RWPE2 (cell line): ENCODE results near the gene CACNA1S.

Experiments used
- ATAC-seq: fragments of 200-7000 bp; cut with Tn5 transposase; 3 replicates; pipeline ENCODE4 v1.9.1; 2021; ENCODE audit warnings: low read depth
- DNase-seq: peaks from one replicate; pipeline ENCODE4 v3.0.0-alpha.2; 2020; ENCODE audit warnings: low spot score
- H3K27ac ChIP-seq: fragments of 450-650 bp; 2 replicates; pipeline ENCODE4 v1.5.1; 2017; ENCODE audit warnings: mild to moderate bottlenecking; ENCODE audit not compliant: poor library complexity, severe bottlenecking
- H3K27me3 ChIP-seq: fragments of 250-450 bp; sonication (Bioruptor Pico); 2 replicates; pipeline ENCODE4 v1.5.1; 2021; ENCODE audit warnings: mild to moderate bottlenecking, moderate library complexity; ENCODE audit not compliant: insufficient read depth, poor library complexity, severe bottlenecking
- H3K36me3 ChIP-seq: fragments of 250-450 bp; sonication (Bioruptor Pico); 2 replicates; pipeline ENCODE4 v1.5.1; 2020; ENCODE audit warnings: low read depth, mild to moderate bottlenecking, moderate library complexity
- H3K4me1 ChIP-seq: fragments of 250-450 bp; sonication (Bioruptor Pico); 2 replicates; pipeline ENCODE4 v1.5.1; 2021; ENCODE audit warnings: mild to moderate bottlenecking, moderate library complexity; ENCODE audit not compliant: insufficient read depth, poor library complexity, severe bottlenecking
- H3K4me3 ChIP-seq: fragments of 250-450 bp; sonication (Bioruptor Pico); 2 replicates; pipeline ENCODE4 v1.5.1; 2021; ENCODE audit warnings: mild to moderate bottlenecking, moderate library complexity; ENCODE audit not compliant: severe bottlenecking
- H3K9me3 ChIP-seq: fragments of 250-450 bp; sonication (Bioruptor Pico); 2 replicates; pipeline ENCODE4 v1.5.1; 2021; ENCODE audit warnings: mild to moderate bottlenecking, moderate library complexity; ENCODE audit not compliant: severe bottlenecking
- TF ChIP-seq, protein P1 (sequence below): fragments of 450-650 bp; IDR thresholded peaks from one replicate; pipeline ENCODE4 v1.5.1; 2017; ENCODE audit warnings: mild to moderate bottlenecking, moderate library complexity; ENCODE audit not compliant: poor library complexity, severe bottlenecking

CACNA1S gene

DNA sequence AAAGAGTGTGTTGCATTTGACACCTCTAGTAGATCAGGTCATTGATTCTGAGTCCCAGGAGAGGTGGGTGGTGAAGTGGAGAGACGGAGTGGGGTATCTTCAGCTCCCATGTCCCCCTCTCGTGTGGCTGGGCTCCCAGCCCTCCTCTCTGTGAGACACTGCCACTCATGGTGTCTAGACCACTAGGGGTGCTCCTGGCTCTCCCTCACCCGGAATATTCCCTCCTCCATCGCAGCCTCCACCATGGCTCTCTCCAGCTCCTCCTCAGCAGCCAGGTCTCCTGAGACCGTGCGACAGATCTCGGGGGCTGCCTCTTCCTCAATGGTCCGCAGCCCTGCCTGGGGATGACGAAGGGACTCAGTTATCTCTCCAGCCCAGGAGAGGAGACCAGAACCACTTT is 68.1 kb downstream of the CACNA1S start:
- no peaks in the 10 kb centered on the region for H3K4me1 ChIP-seq
- no peaks in the 10 kb centered on the region for H3K36me3 ChIP-seq
- ATAC-seq (no peak), DNase-seq (no peak)
- no peaks in the 10 kb centered on the region for H3K9me3 ChIP-seq
- no peak overlapping the region for H3K4me3 ChIP-seq
- H3K27ac ChIP-seq = no peak overlapping the region
- no peaks in the 10 kb centered on the region for H3K27me3 ChIP-seq
- TF ChIP-seq, protein P1, sequence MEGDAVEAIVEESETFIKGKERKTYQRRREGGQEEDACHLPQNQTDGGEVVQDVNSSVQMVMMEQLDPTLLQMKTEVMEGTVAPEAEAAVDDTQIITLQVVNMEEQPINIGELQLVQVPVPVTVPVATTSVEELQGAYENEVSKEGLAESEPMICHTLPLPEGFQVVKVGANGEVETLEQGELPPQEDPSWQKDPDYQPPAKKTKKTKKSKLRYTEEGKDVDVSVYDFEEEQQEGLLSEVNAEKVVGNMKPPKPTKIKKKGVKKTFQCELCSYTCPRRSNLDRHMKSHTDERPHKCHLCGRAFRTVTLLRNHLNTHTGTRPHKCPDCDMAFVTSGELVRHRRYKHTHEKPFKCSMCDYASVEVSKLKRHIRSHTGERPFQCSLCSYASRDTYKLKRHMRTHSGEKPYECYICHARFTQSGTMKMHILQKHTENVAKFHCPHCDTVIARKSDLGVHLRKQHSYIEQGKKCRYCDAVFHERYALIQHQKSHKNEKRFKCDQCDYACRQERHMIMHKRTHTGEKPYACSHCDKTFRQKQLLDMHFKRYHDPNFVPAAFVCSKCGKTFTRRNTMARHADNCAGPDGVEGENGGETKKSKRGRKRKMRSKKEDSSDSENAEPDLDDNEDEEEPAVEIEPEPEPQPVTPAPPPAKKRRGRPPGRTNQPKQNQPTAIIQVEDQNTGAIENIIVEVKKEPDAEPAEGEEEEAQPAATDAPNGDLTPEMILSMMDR = no peak

DNA sequence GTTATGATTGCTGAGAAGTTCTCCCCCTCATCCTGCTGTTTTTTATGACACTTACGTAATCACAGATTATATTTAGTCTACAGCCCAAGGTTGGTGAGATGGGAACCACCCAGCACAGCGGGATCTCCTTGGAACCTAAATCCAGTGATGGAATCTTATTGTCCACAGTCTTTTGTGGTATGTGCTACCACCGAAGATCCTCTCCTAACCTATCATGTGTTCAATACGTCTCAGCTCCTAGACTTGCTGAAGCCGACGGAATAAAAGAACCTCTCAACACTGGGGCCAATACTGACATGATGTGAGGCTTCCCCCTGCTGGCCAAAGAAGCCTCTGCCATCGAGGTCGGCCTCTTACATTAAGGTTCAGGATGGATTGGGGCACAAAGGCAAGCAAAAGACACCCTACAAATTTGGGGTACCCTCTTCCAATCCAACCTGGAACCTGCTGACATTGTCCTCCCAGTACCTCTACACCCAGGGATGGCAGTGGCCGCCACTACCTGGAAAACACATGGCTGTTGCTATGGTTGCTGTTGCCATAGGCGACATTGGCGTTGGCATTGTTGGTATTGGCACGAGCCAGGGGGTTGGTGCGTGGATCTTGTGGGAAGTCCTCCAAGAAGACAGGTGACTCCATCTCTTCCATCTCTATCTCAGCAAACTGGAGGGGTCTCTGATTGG is 69.3 kb downstream of the CACNA1S start:
- H3K4me3 ChIP-seq = no peak overlapping the region
- no peaks in the 10 kb centered on the region for H3K27me3 ChIP-seq
- no peak overlapping the region for H3K27ac ChIP-seq
- no peaks in the 10 kb centered on the region for H3K36me3 ChIP-seq
- DNase-seq (no peak), ATAC-seq (peak; percentile 74)
- TF ChIP-seq, protein P1 = peak; percentile 87
- no peaks in the 10 kb centered on the region for H3K9me3 ChIP-seq
- H3K4me1 ChIP-seq = no peaks in the 10 kb centered on the region

DNA sequence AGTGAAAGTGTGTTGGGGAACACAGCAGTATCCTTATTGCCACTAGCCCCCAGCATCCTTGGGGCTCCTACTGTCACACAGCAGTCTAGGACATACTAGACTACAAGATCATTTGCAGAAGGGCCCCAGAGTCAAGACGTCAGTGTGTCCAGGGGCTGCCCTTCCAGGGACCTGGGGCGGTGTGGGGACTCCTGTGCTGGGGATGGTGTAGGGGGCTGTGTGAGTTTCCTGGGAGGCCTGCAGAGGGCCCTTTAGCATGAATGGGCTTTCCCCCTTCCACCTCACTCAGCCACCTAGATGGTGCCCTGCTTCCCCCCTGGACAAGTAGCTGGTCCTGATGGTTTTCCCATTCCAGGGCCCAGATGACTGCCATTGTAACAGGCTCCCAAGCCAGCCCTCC is 71.2 kb downstream of the CACNA1S start:
- Histone ChIP-seq H3K4me1 (no peaks in the 10 kb centered on the region), H3K9me3 (no peaks in the 10 kb centered on the region), H3K4me3 (no peak overlapping the region), H3K27me3 (no peaks in the 10 kb centered on the region), H3K27ac (no peak overlapping the region), H3K36me3 (no peaks in the 10 kb centered on the region)
- ATAC-seq (no peak), DNase-seq (no peak)
- TF ChIP-seq, protein P1 = no peak

DNA sequence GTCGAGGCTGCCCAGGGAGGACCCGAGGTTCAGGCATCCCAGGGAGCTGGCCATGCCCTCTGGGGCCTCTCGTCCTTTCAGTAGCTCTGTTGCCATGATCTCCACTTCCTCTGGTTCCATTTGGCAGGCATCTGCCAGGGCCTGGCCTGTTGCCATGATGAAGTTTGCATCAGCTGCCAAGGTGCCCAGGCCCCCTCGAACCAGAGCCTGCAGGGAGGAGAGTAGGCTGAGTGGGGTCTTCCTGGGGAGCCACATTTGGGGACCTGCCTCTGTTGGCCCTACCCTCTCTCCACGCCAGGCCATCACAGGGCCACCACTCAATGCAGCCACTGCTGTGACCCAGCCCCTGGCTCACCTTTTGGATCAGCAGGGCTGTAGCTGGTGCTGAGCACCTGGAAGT is 72.3 kb downstream of the CACNA1S start:
- TF ChIP-seq, protein P1 = no peak
- H3K27ac ChIP-seq = no peak overlapping the region
- no peaks in the 10 kb centered on the region for H3K36me3 ChIP-seq
- no peak overlapping the region for H3K4me3 ChIP-seq
- no peaks in the 10 kb centered on the region for H3K27me3 ChIP-seq
- ATAC-seq (no peak), DNase-seq (no peak)
- H3K9me3 ChIP-seq = no peaks in the 10 kb centered on the region
- no peaks in the 10 kb centered on the region for H3K4me1 ChIP-seq

DNA sequence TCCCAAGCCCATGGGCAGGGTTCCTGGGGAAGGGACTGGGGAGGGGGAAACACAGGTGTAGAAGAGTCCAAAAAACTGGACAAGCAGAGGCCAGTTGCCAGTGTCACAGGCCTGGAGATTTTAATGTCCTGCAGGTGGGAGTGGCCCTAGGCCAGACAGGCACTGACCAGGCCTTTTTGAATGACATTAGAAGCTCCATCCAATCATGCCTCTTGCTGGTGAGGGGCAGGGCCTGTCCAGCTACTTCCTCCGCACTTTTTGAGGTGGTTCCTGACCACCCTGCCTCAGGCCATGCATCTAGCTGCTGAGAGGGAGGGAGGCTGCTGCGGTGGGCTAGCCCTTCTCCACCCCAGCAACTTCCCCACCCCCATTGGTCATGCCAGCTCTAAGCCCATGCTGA is 72.8 kb downstream of the CACNA1S start:
- Histone ChIP-seq H3K27ac (no peak overlapping the region), H3K4me3 (no peak overlapping the region), H3K36me3 (no peaks in the 10 kb centered on the region), H3K27me3 (no peaks in the 10 kb centered on the region), H3K9me3 (no peaks in the 10 kb centered on the region), H3K4me1 (no peaks in the 10 kb centered on the region)
- TF ChIP-seq, protein P1 = no peak
- ATAC-seq = no peak
- DNase-seq = no peak
